GM23338 (cell line): ENCODE measurements around the gene SFI1. TPM values are rescaled to one million over a fixed set of nuclear protein-coding genes. Genes with fewer than 3 reads are reported as not detected.

Source experiments
- ATAC-seq: fragments of 200-7000 bp; cut with Tn5 transposase; 3 replicates; pipeline ENCODE4 v1.9.1; 2020
- DNase-seq: peaks from one replicate; pipeline ENCODE4 v3.0.0-alpha.2; 2015; ENCODE audit warnings: low spot score
- H2AFZ ChIP-seq: fragments of 200-600 bp; sonication (generic); 2 replicates; pipeline ENCODE4 v1.8.0; 2016; ENCODE audit warnings: antibody characterized with exemption, mild to moderate bottlenecking, moderate library complexity
- H3F3A ChIP-seq: fragments of 200-600 bp; sonication (generic); replicated peaks from 2 replicates; pipeline ENCODE4 v1.8.0; 2017; ENCODE audit warnings: antibody characterized with exemption, mixed run types, low read depth
- H3K27ac ChIP-seq: fragments of 200-600 bp; sonication (generic); 2 replicates; pipeline ENCODE4 v1.6.1; 2016; ENCODE audit warnings: low read depth
- H3K27me3 ChIP-seq: fragments of 200-600 bp; sonication (generic); 2 replicates; pipeline ENCODE4 v1.8.0; 2016; ENCODE audit warnings: mild to moderate bottlenecking, mixed run types, moderate library complexity; ENCODE audit not compliant: insufficient read depth
- H3K36me3 ChIP-seq: fragments of 200-600 bp; sonication (generic); 2 replicates; pipeline ENCODE4 v1.8.0; 2016; ENCODE audit warnings: mild to moderate bottlenecking; ENCODE audit not compliant: insufficient read depth
- H3K4me1 ChIP-seq: fragments of 200-600 bp; sonication (generic); 2 replicates; pipeline ENCODE4 v1.8.0; 2016; ENCODE audit warnings: mild to moderate bottlenecking, moderate library complexity; ENCODE audit not compliant: insufficient read depth
- H3K4me2 ChIP-seq: fragments of 200-600 bp; sonication (generic); 2 replicates; pipeline ENCODE4 v1.7.1; 2017; ENCODE audit warnings: mixed run types
- H3K4me3 ChIP-seq: fragments of 200-600 bp; sonication (generic); 2 replicates; pipeline ENCODE4 v1.6.1; 2016; ENCODE audit warnings: mixed run types
- H3K79me2 ChIP-seq: fragments of 200-600 bp; sonication (generic); replicated peaks from 2 replicates; pipeline ENCODE4 v1.8.0; 2017; ENCODE audit warnings: mild to moderate bottlenecking; ENCODE audit not compliant: insufficient read depth
- H3K9me2 ChIP-seq: fragments of 200-600 bp; sonication (generic); 2 replicates; pipeline ENCODE4 v1.8.0; 2017; ENCODE audit not compliant: insufficient read depth
- H4K20me1 ChIP-seq: fragments of 200-600 bp; sonication (generic); replicated peaks from 2 replicates; pipeline ENCODE4 v1.8.0; 2017; ENCODE audit warnings: mild to moderate bottlenecking; ENCODE audit not compliant: insufficient read depth
- H3K27ac Mint-ChIP-seq: 2 replicates; pipeline ENCODE4 v1.8.0; 2020; ENCODE audit warnings: inconsistent platforms, mild to moderate bottlenecking, moderate library complexity, mixed read lengths
- H3K27me3 Mint-ChIP-seq: 3 replicates; pipeline ENCODE4 v1.8.0; 2022; ENCODE audit warnings: low read depth, mild to moderate bottlenecking, moderate library complexity, mixed read lengths, inconsistent platforms; ENCODE audit not compliant: insufficient read depth, poor library complexity
- H3K36me3 Mint-ChIP-seq: 3 replicates; pipeline ENCODE4 v1.8.0; 2021; ENCODE audit warnings: low read depth, mild to moderate bottlenecking, inconsistent platforms, moderate library complexity, mixed read lengths
- H3K4me1 Mint-ChIP-seq: 3 replicates; pipeline ENCODE4 v1.8.0; 2020; ENCODE audit warnings: mild to moderate bottlenecking, inconsistent platforms, mixed read lengths
- H3K4me3 Mint-ChIP-seq: 3 replicates; pipeline ENCODE4 v1.8.0; 2021; ENCODE audit warnings: moderate library complexity, mild to moderate bottlenecking, inconsistent platforms, mixed read lengths
- H3K9me3 Mint-ChIP-seq: 3 replicates; pipeline ENCODE4 v1.8.0; 2020; ENCODE audit warnings: moderate library complexity, mild to moderate bottlenecking, inconsistent platforms, mixed read lengths
- CREB1 ChIP-seq: fragments of 250-450 bp; sonication (Bioruptor Pico); IDR thresholded peaks from 2 replicates; pipeline ENCODE4 v1.5.0; 2020; ENCODE audit warnings: low read depth, mild to moderate bottlenecking, moderate library complexity
- EZH2 ChIP-seq: fragments of 200-600 bp; sonication (generic); IDR thresholded peaks from one replicate; pipeline ENCODE4 v1.8.0; 2017; ENCODE audit warnings: antibody characterized with exemption, mild to moderate bottlenecking, low read depth; ENCODE audit not compliant: unreplicated experiment
- JUNB ChIP-seq: IDR thresholded peaks from one replicate; pipeline ENCODE4 v1.6.1; 2016; ENCODE audit warnings: antibody characterized with exemption; ENCODE audit not compliant: unreplicated experiment
- NANOG ChIP-seq: IDR thresholded peaks from 2 replicates; pipeline ENCODE4 v1.6.1; 2016; ENCODE audit warnings: antibody characterized with exemption, borderline replicate concordance
- STAT1 ChIP-seq: IDR thresholded peaks from one replicate; pipeline ENCODE4 v1.6.1; 2016; ENCODE audit warnings: antibody characterized with exemption; ENCODE audit not compliant: unreplicated experiment
- ZNF114 ChIP-seq: fragments of 250-450 bp; sonication (Bioruptor Pico); IDR thresholded peaks from 2 replicates; pipeline ENCODE4 v1.5.0; 2020; ENCODE audit warnings: mild to moderate bottlenecking, moderate library complexity
- ZNF462 ChIP-seq: fragments of 250-450 bp; sonication (Bioruptor Pico); IDR thresholded peaks from 2 replicates; pipeline ENCODE4 v1.5.0; 2020; ENCODE audit warnings: mild to moderate bottlenecking, moderate library complexity
- polyA plus RNA-seq: library from polyadenylated mRNA; unstranded; fragments of >200 nt; fragmentation: Nextera tagmentation; extraction: Ambion mirVana; gene quantifications from 2 replicates; pipeline ENCODE4 v1.2.1, GENCODE V29; 2016
- total RNA-seq: library from RNA; depleted of rRNA; stranded (reverse); fragments of >200 nt; shearing (Covaris generic); gene quantifications from 2 replicates; pipeline ENCODE4 v1.2.3, GENCODE V29; 2014

SFI1 gene
- total and polyA plus RNA-seq, 2 experiments from 2014 or later: 16.7 to 25.6 TPM

- TF ChIP-seq ZNF462 (no peak), CREB1 (CRISPR knock-in tag) (no peak), JUNB (no peak)
Measured at GRCh38 chr22:31574055-31574670, 77.8 kb downstream of the SFI1 start (continued).

DNA sequence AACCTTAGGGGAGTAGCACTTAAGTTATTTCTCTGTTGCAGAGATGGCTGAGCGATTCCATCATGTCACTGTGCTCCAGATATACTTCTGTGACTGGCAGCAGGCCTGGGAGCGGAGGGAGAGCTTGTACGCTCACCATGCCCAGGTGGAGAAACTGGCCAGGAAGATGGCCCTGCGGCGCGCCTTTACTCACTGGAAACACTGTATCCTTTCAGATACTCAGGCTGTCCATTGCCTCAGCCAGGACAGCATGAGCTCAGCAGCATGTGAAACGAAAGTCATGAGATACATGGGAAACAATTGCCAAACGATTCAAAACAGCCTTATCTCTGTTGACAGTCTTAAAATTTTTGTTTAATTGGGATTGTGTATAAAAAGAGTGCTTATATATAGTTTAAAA, 78.9 kb downstream of the SFI1 start:
- H2AFZ ChIP-seq: no peak overlapping the region
- no peak for TF ChIP-seq STAT1
- no peak for TF ChIP-seq NANOG
- TF ChIP-seq ZNF114 (CRISPR knock-in tag): no peak
- TF ChIP-seq JUNB: no peak
- no peak for TF ChIP-seq EZH2
- TF ChIP-seq ZNF462: no peak
- Mint-ChIP-seq H3K27ac (no peak overlapping the region), H3K9me3 (no peaks in the 10 kb centered on the region), H3K4me3 (no peak overlapping the region), H3K36me3 (peaks cover 5% of the 10 kb centered on the region; the same call in 2 of the 3 replicates), H3K4me1 (no peaks in the 10 kb centered on the region; the same call in 2 of the 3 replicates), H3K27me3 (no peaks in the 10 kb centered on the region)
- H3K4me1 ChIP-seq: no peaks in the 10 kb centered on the region
- H3K79me2 ChIP-seq: no peaks in the 10 kb centered on the region
- H3K27ac ChIP-seq: no peak overlapping the region
- no peaks in the 10 kb centered on the region for H3K9me2 ChIP-seq
- no peak for ATAC-seq
- no peaks in the 10 kb centered on the region for H3F3A ChIP-seq
- DNase-seq: no peak
- H3K4me2 ChIP-seq: no peak overlapping the region
- no peaks in the 10 kb centered on the region; the same call in none of the 2 replicates for H3K36me3 ChIP-seq
- no peaks in the 10 kb centered on the region; the same call in none of the 2 replicates for H4K20me1 ChIP-seq
- no peaks in the 10 kb centered on the region for H3K27me3 ChIP-seq
- no peak overlapping the region for H3K4me3 ChIP-seq
